DMS153 treated with DMSO at 0.1 percent for 48 hours (cell line): Measurements from ENCODE around the gene GNG2.
A peak's percentile ranks its signal among the peaks of the same experiment; 100 is the strongest.

Experiments
- DNase-seq: peaks from one replicate; lab custom pipeline; 2025; ENCODE audit not compliant: unreplicated experiment; lab: John Stamatoyannopoulos, UW

Gene GNG2

DNA sequence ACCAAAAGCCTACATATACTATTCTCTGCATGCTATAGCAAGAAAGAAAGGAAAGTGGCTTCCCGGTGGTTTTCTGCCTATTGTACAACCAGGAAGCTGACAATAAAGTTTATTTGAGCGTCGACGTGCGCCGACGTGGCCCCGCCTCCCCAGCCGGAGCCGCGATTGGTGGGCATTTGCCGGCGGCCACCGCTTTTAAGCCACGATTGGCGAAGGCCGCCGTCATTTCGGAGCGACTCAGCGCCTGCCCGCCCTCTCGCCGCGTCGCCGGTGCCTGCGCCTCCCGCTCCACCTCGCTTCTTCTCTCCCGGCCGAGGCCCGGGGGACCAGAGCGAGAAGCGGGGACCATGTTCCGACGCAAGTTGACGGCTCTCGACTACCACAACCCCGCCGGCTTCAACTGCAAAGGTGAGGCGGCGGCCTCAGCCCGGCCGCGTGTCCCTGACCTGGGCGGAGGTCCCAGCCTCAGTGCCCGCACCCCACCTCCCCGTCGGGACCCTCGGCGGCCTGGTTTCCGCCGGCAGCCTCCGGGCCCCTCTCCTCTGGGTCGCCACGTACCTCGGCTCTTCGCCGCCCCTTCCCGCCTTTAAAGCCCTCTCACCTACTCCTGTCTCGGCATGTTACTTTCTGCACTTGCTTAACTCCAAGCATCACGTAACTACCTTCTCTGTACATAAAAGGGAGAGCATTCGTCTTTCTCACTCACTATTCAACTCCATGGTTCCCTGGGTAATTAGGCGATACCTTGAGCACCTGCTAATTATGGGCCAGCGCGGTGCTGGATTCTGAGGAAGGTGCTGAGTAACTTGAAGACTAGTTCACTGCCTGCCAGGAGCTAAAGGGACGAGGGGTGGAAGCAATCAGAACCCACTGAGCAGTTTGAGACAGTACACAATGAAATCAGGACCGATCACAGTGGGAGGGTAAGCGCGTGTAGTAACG lies 129.2 kb downstream of the GNG2 start, which contains the start of gene RTRAF:
TSS of gene RTRAF (plus strand) at position 254 of the 942 bp plus-strand sequence. CDS start at position 348, 94 bp downstream.
- peak; percentile 90 for DNase-seq

GRCh38 chr14:51990488-51990887 lies 130.1 kb downstream of the GNG2 start:
- no peak for DNase-seq

DNA sequence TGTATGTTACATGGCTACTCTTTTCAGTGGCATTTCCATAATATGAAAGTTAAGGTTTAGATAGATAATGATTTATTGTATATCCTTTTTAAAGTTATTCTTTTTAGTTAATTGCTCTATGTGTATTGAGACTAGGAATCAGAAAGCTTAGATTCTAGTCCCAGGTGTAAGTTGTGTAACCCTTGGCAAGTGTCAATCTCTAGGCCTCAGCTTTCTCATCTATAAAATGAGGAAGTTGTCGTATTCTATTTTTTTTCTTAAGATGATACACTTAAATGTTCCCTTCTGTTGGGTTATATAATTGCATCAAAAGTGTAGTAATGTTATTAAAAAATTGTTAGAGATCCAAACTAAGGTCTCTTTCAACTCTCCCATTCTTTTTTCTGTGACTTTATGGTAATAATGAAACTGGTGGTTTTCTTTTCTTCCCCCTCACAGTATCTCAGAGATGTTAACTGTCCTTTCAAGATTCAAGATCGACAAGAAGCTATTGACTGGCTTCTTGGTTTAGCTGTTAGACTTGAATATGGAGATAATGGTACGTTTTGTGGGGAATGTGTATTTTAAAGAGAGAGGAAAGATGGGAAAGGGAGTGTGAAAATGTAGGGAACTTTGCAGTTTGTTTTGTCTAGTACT lies 133.0 kb downstream of the GNG2 start:
- no peak for DNase-seq

DNA sequence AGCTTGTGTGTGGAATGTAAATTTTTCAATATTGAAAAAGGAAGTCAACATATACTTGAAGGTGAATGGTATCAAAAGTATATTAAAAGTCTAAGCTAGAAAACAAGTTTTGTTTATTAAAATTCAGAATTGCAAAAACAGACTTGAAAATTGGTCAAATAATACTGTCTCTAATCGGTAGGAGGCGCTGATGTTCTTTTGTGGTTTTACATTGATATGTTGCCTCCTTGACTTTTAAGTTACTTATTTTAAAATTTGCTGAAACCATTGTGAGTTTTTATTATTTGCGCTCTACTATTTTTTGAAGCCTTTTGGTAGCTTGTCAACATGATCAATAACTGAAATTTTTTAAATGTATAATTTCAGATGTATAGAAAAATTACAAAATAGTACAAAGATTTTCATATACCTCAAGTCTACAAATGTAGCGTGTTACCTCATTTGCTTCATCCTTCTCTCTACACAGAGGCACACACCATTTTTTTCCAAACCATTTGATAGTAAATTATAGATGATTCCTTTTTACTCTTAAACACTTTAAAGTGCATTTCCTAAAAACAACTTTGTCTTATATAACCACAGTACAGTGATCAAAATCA lies 135.8 kb downstream of the GNG2 start:
- DNase-seq: no peak

DNA sequence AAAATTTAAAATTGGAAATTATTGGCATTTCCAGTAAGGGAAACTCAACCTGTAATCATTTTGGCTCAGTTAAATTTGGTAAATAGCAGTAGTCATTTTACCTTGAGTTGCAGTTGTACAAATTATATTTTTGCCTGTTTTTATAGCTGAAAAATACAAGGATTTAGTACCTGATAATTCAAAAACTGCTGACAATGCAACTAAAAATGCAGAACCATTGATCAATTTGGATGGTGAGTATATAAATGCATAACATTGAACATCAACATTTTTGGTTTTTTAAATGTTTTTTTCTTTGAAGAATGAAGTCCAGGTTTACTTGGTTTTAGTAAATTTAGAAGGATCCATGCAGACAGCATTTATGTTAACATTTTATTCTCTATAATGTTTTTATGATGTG lies 137.9 kb downstream of the GNG2 start:
- no peak for DNase-seq

GRCh38 chr14:51999084-51999483 lies 138.7 kb downstream of the GNG2 start:
- DNase-seq: no peak

DNA sequence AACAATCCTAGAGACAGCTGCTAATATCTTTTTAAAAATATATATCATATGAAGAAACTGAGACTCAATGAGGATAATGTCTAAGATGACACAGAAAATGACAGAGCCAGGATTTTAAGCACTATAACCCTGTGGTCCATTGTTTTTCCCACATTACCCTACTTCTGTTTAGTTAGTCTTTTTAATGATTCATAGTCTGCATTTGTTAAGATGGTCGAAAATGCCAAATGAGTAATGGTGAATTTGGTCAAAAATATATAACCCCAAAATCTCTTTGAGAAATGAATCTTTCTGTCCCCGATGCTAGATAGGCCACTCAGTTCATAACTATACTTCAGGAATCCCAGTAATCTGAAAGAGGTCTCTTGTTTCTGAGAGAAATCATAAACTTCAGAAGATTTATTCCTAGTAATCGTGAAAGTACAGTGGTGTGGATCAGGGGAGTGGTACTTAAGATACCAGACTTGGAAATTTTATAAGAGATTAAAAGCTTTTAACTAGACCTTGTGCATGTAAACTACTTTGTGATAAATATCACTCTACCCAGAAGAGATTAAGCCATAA lies 139.7 kb downstream of the GNG2 start:
- no peak for DNase-seq

- no peak for DNase-seq
These were observed 140.3 kb downstream of the GNG2 start for GRCh38 chr14:52000696-52001095.

- DNase-seq: no peak
These were observed 142.1 kb downstream of the GNG2 start for GRCh38 chr14:52002542-52002941.

GRCh38 chr14:52003324-52003723 lies 142.9 kb downstream of the GNG2 start:
- DNase-seq: no peak

DNA sequence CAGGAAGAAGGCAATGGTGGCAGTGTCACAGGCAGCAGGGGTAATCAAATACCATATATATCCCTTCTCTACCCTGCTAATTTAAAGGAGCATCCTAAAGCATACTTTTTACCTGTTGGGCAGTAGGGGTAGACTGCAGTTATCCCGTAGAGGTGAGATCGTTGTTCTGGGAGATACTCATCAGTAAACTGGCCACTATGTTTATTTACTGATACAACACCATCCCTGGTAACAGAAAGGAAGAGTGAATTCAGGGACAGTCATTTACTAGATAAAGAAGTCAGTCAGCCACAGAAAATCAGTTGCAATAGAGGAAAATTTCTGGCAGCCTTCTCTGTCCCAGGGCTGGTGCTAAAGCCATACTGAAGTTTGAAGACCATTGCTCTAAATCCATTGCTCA lies 145.2 kb downstream of the GNG2 start:
- DNase-seq: no peak

- DNase-seq: no peak
These were observed 145.9 kb downstream of the GNG2 start for GRCh38 chr14:52006361-52006760.

- DNase-seq: no peak
These were observed 146.8 kb downstream of the GNG2 start for GRCh38 chr14:52007211-52007610.

- no peak for DNase-seq
These were observed 147.2 kb downstream of the GNG2 start for GRCh38 chr14:52007637-52008036.

GRCh38 chr14:52008136-52008535 lies 147.7 kb downstream of the GNG2 start:
- DNase-seq: no peak

DNA sequence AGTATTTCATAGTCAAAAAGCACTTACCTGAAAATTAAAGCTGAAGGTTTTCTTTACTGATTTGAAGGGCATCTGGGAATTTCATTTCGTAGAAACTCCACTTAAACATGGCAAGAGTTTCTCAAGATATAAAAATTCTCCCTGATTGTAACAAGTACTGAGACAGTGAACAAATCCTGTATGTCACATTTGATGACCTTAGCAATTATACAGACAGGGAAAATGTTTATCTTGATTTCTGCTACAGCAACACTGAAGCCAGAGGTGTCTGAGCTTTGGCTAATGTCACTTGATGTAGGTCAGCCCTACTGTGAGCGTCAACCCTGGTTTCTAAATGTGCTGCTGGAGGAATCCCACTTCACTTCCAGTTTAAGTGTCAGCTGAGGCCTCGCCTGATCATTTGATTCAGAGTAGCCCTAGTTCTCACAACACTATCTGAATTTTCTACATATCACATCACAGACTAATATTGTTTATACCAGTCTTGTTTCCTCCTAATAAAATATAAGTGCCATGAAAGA lies 149.8 kb downstream of the GNG2 start:
- no peak for DNase-seq

GRCh38 chr14:52011523-52011922 lies 151.1 kb downstream of the GNG2 start:
- DNase-seq: no peak

DNA sequence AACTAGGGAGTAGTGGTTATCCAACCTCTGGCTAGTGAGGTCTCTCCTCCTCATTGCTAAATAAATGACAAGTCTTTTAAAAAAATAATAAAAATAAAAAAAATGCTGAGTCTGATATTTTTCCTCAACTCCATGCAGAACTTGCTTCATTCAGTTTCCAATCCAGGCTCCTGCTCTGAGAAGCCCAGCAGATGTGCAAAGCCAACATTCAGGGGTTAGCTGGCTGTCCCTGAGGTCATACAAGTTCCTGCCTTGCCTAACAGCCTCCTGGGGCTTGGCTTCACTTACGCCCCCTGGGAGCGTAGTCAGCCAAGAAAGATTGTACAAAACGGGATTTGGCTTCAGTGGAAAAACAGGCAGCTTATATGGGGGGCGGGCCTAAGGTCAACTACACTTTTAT lies 152.2 kb downstream of the GNG2 start:
- DNase-seq: no peak

DNA sequence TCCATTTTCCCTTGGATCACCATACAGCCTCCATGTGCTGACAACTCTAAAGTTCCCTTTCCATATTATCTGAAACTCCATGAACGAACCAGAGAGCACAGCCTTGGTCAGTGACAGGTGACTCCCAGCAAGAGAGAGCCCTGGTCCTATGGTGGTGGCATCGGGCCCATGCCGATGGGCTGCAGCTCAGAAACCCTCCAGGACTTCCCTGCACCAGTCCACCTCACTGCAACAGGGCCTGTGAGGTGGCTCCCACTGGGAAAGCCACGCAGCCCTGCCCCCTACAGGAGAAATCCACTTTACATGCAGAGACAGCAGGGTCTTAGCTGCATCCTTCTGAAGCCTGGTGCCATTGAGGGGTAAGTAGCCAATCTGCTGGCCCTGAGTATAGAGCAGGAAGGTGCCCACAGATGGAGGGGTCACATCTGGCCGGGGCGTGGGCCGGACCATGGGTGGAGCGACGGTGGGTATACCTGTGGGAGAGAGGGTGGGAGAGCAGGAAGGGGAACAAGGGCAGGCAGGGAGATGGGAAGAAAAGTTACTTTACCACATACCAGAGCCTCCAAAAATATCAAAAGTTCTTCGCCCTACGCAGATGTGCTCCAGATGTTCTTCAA lies 153.7 kb downstream of the GNG2 start:
- no peak for DNase-seq

DNA sequence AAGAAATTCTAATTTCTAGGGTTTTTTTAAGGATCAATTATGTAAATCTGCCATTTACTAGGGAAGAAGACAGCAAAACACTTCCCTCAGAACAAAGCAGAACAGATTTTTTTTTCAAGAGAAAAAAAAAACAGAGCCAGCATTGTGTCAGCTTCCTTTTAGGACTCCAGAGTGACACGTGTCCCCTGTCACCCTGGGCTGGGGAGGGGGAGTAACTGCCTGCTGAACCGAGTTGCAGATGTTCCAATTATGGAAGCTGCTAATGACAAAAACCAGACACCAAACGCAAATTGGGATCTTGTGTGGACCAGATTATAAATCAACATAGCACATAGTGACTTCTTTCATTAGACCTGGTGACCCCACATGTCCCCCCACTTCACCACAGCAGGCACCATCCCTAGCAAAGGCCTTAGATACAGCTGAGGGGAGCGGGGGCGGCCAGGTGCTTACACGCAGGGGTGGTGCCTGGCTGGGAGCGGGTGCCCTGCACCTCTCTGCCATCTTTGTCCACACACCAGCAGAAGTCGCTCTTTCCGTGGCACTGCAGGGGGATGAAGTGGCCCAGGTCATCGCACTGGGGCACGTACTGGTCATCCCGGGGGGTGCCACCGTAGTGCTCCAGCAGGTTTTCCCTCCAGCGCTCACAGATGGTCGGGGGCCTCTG lies 154.3 kb downstream of the GNG2 start:
- no peak for DNase-seq
